VCaP (cell line): ENCODE results near the gene DUSP2.

Experiments used
- H3K27ac ChIP-seq: fragments of 450-650 bp; 2 replicates; pipeline ENCODE4 v1.5.1; 2017
- TF ChIP-seq, protein P1 (sequence below): fragments of 450-650 bp; conservative IDR thresholded peaks from 2 replicates; pipeline ENCODE4 v1.5.1; 2017; ENCODE audit warnings: mild to moderate bottlenecking, moderate library complexity

Gene DUSP2

DNA sequence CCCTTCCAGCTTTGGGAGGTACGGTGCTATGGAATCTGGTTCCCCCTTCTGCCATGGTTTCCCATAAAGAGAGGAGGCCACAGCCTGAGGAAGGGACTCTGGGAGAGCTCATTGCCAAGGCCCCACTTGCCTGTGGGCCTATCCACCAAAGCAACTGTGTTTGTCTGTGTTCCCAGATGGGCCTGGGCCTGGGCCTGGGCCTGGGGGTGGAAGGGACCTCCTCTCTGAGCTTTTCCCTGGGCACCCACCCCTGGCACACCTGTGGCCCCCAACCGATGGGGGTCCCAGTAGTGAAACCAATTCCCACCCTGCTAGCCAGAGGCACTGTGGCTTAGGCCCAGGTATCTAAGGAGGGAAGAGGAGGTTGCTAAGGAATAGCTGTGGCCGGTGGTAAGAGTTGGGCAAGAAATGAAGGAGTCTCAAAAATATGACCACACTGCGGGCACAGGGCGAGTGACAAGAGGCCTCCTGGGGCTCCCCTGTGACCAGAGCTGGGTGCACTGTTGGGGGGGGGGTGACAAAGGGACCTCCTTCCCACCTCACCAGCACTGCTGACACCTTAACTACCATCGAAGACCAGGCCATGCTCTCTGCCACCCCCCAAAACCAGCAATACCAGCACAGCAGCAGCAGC lies 4.9 kb upstream of the DUSP2 start:
- TF ChIP-seq, protein P1, sequence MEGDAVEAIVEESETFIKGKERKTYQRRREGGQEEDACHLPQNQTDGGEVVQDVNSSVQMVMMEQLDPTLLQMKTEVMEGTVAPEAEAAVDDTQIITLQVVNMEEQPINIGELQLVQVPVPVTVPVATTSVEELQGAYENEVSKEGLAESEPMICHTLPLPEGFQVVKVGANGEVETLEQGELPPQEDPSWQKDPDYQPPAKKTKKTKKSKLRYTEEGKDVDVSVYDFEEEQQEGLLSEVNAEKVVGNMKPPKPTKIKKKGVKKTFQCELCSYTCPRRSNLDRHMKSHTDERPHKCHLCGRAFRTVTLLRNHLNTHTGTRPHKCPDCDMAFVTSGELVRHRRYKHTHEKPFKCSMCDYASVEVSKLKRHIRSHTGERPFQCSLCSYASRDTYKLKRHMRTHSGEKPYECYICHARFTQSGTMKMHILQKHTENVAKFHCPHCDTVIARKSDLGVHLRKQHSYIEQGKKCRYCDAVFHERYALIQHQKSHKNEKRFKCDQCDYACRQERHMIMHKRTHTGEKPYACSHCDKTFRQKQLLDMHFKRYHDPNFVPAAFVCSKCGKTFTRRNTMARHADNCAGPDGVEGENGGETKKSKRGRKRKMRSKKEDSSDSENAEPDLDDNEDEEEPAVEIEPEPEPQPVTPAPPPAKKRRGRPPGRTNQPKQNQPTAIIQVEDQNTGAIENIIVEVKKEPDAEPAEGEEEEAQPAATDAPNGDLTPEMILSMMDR = no peak
- H3K27ac ChIP-seq = no peak overlapping the region

- peak overlapping the region; percentile 93; the same call in 1 of the 2 replicates for H3K27ac ChIP-seq
- TF ChIP-seq, protein P1 = no peak
Observed at GRCh38 chr2:96148410-96149217, 3.4 kb upstream of the DUSP2 start.

GRCh38 chr2:96147593-96148201 lies 2.5 kb upstream of the DUSP2 start:
- peak overlapping the region; percentile 93 for H3K27ac ChIP-seq
- TF ChIP-seq, protein P1 = no peak

GRCh38 chr2:96146881-96147592 lies 1.8 kb upstream of the DUSP2 start:
- H3K27ac ChIP-seq = peak overlapping the region; percentile 93
- TF ChIP-seq, protein P1 = no peak

DNA sequence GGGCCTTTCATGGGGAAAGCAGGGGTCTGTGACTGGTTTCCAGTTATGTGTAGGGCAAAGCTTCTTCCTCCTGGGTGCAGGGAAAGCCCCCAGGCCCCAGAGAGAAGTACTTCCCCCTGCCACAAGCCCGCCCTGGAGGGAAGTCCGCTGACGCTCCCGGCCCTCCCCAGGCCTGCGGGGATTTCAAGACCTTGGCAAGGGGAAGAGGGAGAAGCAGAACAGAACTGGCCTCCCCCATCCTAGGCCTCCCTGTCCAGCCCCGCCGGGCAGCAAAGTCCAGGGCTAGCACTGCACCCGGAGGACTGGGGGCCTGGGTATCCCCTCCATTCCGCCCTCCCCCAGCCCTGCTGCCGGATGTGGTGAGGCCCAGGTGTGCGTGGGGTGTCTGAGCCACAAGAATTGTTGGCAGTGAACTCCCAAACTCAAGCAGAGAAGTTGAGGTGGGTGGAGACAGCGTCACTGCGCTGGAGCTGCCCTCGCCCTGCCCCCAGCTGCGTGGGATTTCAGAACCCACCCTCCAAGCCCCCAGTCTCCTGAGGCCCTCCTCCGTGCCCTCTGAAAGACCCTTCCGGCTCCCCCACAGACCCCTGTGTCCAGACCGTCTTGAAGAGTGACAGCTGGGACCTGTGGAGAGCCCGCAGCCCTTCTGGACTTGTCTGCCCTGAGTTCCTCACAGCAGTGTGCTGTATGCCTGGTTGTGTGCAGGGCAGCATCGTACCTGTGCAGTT lies 1.1 kb upstream of the DUSP2 start:
- peak overlapping the region; percentile 93 for H3K27ac ChIP-seq
- TF ChIP-seq, protein P1 = no peak

DNA sequence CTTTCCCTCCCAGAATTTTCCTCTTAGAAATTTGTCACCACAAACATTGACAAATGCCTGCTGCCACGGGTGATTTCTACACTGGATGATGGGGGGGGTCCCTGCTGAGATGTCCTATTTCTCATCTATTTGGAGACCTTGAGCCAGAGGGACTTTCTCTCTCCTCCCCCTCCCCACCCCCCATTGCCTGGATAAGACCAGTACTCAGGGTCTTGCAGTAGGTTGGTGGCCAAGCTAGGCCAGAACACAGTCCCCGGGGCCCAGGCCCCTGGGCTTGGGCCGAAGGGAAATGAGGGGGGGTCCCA lies 560 bp upstream of the DUSP2 start:
- H3K27ac ChIP-seq = peak overlapping the region; percentile 93
- TF ChIP-seq, protein P1 = no peak
